Measurements from ENCODE around the gene PHKA2. TPM values are rescaled to one million over a fixed set of nuclear protein-coding genes. Genes with fewer than 3 reads are reported as not detected.

Gene PHKA2
- total and polyA plus RNA-seq, 4 donors, result 28.9 to 82.3 (median 41.9) TPM

Small RNAs within 50 kb of the gene (small RNA-seq; reads per million reads assigned to genes)
- gene RN7SL48P, result not detected

Other genes with a start within 250 kb of the PHKA2 start
- gene ADGRG2, start 138.4 kb upstream of the PHKA2 start, total RNA-seq, result under 1 TPM in 1 of 2 donors, not detected in 1; 0.08 TPM
- under 1 TPM; 0.24 to 0.45 TPM for gene ADGRG2, start 138.4 kb upstream of the PHKA2 start, polyA plus RNA-seq

Measured in liver (tissue), 5 donors.